ENCODE data around the gene SHB.

The SHB gene

GRCh38 chr9:38010918-38011704 is 57.9 kb downstream of the SHB start:
- in situ Hi-C loops (cut with MboI; ENCODE audit: low sequenced_read_pairs), result no loop called here

GRCh38 chr9:38009990-38010389 is 59.0 kb downstream of the SHB start:
- in situ Hi-C loops (cut with MboI; ENCODE audit: low sequenced_read_pairs), result no loop called here

- in situ Hi-C loops (cut with MboI; ENCODE audit: low sequenced_read_pairs), result no loop called here
These were observed 60.0 kb downstream of the SHB start for GRCh38 chr9:38009035-38009501.

- in situ Hi-C loops (cut with MboI; ENCODE audit: low sequenced_read_pairs), result no loop called here
These were observed 60.6 kb downstream of the SHB start for GRCh38 chr9:38008168-38009034.

GRCh38 chr9:38007016-38007415 is 62.0 kb downstream of the SHB start:
- in situ Hi-C loops (cut with MboI; ENCODE audit: low sequenced_read_pairs), result no loop called here

GRCh38 chr9:38006163-38006562 is 62.9 kb downstream of the SHB start:
- in situ Hi-C loops (cut with MboI; ENCODE audit: low sequenced_read_pairs), result no loop called here

GRCh38 chr9:38004809-38005560 is 64.0 kb downstream of the SHB start:
- in situ Hi-C loops (cut with MboI; ENCODE audit: low sequenced_read_pairs), result no loop called here

- in situ Hi-C loops (cut with MboI; ENCODE audit: low sequenced_read_pairs), result no loop called here
These were observed 64.8 kb downstream of the SHB start for GRCh38 chr9:38003946-38004808.

- in situ Hi-C loops (cut with MboI; ENCODE audit: low sequenced_read_pairs), result no loop called here
These were observed 65.8 kb downstream of the SHB start for GRCh38 chr9:38003230-38003629.

- in situ Hi-C loops (cut with MboI; ENCODE audit: low sequenced_read_pairs), result no loop called here
These were observed 67.6 kb downstream of the SHB start for GRCh38 chr9:38001430-38001829.

GRCh38 chr9:38000735-38001134 is 68.3 kb downstream of the SHB start:
- in situ Hi-C loops (cut with MboI; ENCODE audit: low sequenced_read_pairs), result no loop called here

- in situ Hi-C loops (cut with MboI; ENCODE audit: low sequenced_read_pairs), result no loop called here
These were observed 68.7 kb downstream of the SHB start for GRCh38 chr9:38000332-38000731.

- in situ Hi-C loops (cut with MboI; ENCODE audit: low sequenced_read_pairs), result no loop called here
These were observed 69.3 kb downstream of the SHB start for GRCh38 chr9:37999588-38000189.

GRCh38 chr9:37998881-37999587 is 70.0 kb downstream of the SHB start:
- in situ Hi-C loops (cut with MboI; ENCODE audit: low sequenced_read_pairs), result no loop called here

GRCh38 chr9:37997636-37998374 is 71.2 kb downstream of the SHB start:
- in situ Hi-C loops (cut with MboI; ENCODE audit: low sequenced_read_pairs), result no loop called here

- in situ Hi-C loops (cut with MboI; ENCODE audit: low sequenced_read_pairs), result no loop called here
These were observed 72.2 kb downstream of the SHB start for GRCh38 chr9:37996819-37997217.

- in situ Hi-C loops (cut with MboI; ENCODE audit: low sequenced_read_pairs), result no loop called here
These were observed 72.8 kb downstream of the SHB start for GRCh38 chr9:37995961-37996818.

GRCh38 chr9:37995348-37995737 is 73.7 kb downstream of the SHB start:
- in situ Hi-C loops (cut with MboI; ENCODE audit: low sequenced_read_pairs), result no loop called here
